Osteocyte (in vitro differentiated cells): ENCODE measurements around the gene LSMEM2. TPM values are rescaled to one million over a fixed set of nuclear protein-coding genes. Genes with fewer than 3 reads are reported as not detected.

Experiments
- DNase-seq: peaks from one replicate; pipeline ENCODE4 v3.0.0; 2021; ENCODE audit warnings: mixed read lengths; ENCODE audit not compliant: unreplicated experiment; ENCODE audit errors: extremely low spot score
- H3K27ac Mint-ChIP-seq: one replicate; pipeline ENCODE4 v1.8.0; 2021; ENCODE audit warnings: mild to moderate bottlenecking, mixed read lengths; ENCODE audit not compliant: unreplicated experiment
- H3K27me3 Mint-ChIP-seq: one replicate; pipeline ENCODE4 v1.8.0; 2021; ENCODE audit warnings: mixed read lengths; ENCODE audit not compliant: unreplicated experiment
- H3K36me3 Mint-ChIP-seq: one replicate; pipeline ENCODE4 v1.8.0; 2021; ENCODE audit warnings: mixed read lengths; ENCODE audit not compliant: unreplicated experiment
- H3K4me1 Mint-ChIP-seq: one replicate; pipeline ENCODE4 v1.8.0; 2021; ENCODE audit warnings: mixed read lengths; ENCODE audit not compliant: unreplicated experiment
- H3K4me3 Mint-ChIP-seq: one replicate; pipeline ENCODE4 v1.8.0; 2021; ENCODE audit warnings: mild to moderate bottlenecking, moderate library complexity, mixed read lengths; ENCODE audit not compliant: unreplicated experiment
- H3K9me3 Mint-ChIP-seq: one replicate; pipeline ENCODE4 v1.8.0; 2021; ENCODE audit warnings: mixed read lengths; ENCODE audit not compliant: unreplicated experiment
- total RNA-seq: library from RNA; stranded (reverse); gene quantifications from 2 replicates; pipeline ENCODE4 v1.2.1, GENCODE V29; 2021
- TF ChIP-seq, protein P1 (sequence below): fragments of 200-600 bp; sonication (generic); IDR thresholded peaks from 2 replicates; pipeline ENCODE4 v1.5.0; 2021; ENCODE audit warnings: antibody characterized with exemption, mild to moderate bottlenecking, moderate library complexity

LSMEM2 gene
- total RNA-seq, 1 donor from 2014 or later = not detected

DNA sequence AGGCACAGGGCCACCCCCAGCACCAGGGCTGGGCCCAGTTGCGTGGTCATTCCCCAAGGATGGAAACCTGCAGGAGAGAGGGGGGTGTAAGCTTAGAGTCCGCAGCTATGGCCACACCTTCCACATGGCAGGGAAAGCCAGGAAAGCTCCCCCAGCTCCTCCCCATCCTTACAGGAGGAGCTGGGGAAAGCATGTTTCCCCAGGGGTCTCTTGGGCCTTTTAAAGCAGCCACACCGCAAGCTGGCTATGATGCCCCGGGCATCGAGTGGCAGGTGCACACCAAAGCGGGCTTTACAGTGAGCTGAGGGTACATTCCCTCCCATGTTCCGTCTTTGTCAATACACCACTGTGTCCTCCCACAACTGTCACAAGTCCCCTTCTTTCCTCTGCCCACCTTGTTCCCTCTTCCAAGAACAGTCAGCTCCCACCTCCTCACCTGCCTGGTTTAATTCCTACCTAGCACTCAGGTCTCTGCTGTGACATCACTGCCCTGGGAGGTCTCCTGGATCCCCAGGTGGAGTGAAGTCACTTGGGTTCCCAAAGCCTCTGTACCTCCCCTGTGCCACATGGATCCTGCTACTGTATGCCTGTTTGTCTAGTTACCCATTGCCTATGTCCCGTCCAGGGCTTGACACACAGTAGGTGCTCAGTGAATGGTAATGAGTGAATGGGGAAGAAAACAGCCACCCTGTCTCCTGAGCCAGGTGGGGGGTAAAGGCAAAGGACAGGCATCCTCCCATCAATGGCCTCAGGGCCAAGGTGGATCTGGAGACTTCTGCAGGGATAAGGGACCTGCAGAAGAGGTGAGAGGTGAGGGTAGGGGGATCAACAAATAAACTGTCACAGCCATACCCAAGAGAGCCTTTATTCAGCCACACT is 16.9 kb downstream of the LSMEM2 start:
- no peaks in the 10 kb centered on the region for H3K36me3 Mint-ChIP-seq
- no peak overlapping the region for H3K4me3 Mint-ChIP-seq
- H3K9me3 Mint-ChIP-seq = no peaks in the 10 kb centered on the region
- TF ChIP-seq, protein P1, sequence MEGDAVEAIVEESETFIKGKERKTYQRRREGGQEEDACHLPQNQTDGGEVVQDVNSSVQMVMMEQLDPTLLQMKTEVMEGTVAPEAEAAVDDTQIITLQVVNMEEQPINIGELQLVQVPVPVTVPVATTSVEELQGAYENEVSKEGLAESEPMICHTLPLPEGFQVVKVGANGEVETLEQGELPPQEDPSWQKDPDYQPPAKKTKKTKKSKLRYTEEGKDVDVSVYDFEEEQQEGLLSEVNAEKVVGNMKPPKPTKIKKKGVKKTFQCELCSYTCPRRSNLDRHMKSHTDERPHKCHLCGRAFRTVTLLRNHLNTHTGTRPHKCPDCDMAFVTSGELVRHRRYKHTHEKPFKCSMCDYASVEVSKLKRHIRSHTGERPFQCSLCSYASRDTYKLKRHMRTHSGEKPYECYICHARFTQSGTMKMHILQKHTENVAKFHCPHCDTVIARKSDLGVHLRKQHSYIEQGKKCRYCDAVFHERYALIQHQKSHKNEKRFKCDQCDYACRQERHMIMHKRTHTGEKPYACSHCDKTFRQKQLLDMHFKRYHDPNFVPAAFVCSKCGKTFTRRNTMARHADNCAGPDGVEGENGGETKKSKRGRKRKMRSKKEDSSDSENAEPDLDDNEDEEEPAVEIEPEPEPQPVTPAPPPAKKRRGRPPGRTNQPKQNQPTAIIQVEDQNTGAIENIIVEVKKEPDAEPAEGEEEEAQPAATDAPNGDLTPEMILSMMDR = no peak
- H3K27ac Mint-ChIP-seq = no peak overlapping the region
- H3K27me3 Mint-ChIP-seq = no peaks in the 10 kb centered on the region
- DNase-seq = no peak
- H3K4me1 Mint-ChIP-seq = peaks cover 32% of the 10 kb centered on the region

DNA sequence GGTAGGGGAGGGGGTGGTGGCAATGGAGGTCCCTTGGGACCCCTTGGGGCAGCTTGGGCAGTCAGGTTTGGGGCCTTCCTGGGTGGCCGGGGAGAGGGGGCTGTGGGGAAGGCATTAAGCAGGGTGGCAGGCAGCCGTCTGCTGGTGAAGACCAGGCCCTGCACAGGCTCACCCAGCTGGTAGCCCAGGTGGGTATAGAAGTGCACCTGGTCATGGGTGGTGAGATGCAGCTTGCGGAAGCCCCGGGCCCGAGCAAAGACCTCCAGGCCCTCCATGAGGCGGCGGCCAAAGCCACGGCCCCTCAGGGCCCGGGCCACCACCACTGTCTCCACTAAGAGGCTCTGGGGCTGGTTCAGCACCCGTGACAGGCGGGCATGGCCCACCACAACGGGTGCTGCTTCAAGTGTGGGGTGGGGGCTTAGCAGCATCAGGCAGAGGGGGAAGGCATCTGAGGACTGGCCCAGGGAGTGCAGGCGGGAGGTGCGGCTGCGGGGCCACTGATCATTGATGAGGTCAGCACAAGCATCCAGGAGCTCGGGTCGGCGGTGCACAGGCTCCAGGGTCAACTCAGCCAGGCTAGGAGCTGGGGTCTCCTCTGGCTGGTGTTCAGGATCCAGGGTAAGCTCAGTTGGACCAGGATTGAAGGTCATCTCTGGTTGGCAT is 18.0 kb downstream of the LSMEM2 start:
- no peak overlapping the region for H3K27ac Mint-ChIP-seq

DNA sequence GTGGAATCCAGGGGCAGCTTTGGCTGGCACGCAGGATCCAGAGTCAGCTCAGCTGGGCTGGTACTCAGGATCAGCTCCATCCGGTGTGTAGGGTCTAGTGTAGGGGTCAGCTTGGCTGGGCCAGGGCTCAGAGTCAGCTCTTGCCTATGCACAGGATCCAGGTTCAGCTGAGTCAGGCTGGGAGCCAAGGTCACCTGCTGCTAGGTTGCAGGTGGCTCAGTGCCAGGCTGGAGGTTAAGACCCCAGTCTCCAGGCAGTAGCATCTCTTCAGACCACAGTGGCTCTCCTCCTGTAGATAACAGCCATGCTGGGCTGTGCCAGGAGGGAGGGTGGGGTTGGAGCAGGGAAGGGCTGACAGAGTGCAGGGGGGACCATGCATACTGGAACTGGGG is 18.5 kb downstream of the LSMEM2 start:
- no peak overlapping the region for H3K27ac Mint-ChIP-seq
- TF ChIP-seq, protein P1 = no peak
- no peaks in the 10 kb centered on the region for H3K27me3 Mint-ChIP-seq
- H3K9me3 Mint-ChIP-seq = no peaks in the 10 kb centered on the region
- peaks cover 29% of the 10 kb centered on the region for H3K4me1 Mint-ChIP-seq
- no peaks in the 10 kb centered on the region for H3K36me3 Mint-ChIP-seq
- DNase-seq = no peak
- H3K4me3 Mint-ChIP-seq = no peak overlapping the region

More for the DNA sequence above, 18.0 kb downstream of the LSMEM2 start:
- TF ChIP-seq, protein P1 = no peak
- Mint-ChIP-seq H3K4me1 (peaks cover 29% of the 10 kb centered on the region), H3K4me3 (no peak overlapping the region), H3K36me3 (no peaks in the 10 kb centered on the region), H3K27me3 (no peaks in the 10 kb centered on the region), H3K9me3 (no peaks in the 10 kb centered on the region)
- DNase-seq = no peak

DNA sequence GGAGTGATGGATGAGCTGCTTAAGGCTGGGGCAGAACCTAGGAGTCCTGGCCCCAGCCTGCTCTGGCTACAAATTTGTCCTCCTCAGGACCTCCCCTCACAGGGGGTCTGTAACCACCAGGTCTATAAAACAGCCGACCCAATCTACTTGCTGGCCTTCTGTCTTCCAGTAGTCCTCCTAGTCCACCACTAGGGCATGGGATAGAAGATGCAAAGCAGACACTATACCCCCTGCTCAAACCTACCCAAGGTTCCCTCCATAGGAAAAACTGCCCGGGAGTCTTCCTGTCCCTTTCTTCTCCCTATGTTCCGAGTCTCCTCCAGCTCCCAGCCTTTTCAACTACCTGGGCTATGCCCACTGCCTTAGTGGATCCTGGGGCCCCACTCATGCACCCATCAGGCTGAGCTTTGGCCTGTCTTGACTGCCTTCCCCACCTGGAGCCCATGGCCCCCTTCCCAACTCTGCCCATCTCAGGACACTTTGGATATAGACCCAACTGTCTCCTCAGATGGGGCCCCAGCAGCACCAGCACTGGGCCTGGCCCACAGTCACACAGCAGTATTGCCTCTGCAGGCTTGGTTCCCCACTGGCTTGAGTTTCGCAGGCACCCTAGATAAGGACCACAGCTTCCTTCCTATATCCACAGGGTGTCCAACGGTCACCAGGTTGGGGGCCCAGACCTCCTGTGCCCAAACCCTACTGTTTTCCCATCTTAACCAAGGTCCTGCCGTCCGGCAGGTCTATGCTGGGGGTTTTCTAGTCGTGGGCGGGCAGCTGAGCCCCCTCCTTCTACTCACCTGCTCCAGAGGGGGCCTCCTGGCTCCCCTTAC is 19.2 kb downstream of the LSMEM2 start:
- Mint-ChIP-seq H3K4me1 (peaks cover 22% of the 10 kb centered on the region), H3K27ac (peak overlapping the region; percentile 98), H3K36me3 (no peaks in the 10 kb centered on the region), H3K27me3 (no peaks in the 10 kb centered on the region), H3K9me3 (no peaks in the 10 kb centered on the region), H3K4me3 (peak overlapping the region; percentile 97)
- TF ChIP-seq, protein P1 = no peak
- DNase-seq = no peak
